IMR-90 (cell line): ENCODE data around the gene EPN2. TPM values are rescaled to one million over a fixed set of nuclear protein-coding genes. Genes with fewer than 3 reads are reported as not detected.

ENCODE experiments used
- ATAC-seq: fragments of 200-7000 bp; cut with Tn5 transposase; 2 replicates; pipeline ENCODE4 v1.9.1; 2020; ENCODE audit warnings: low read depth, mild to moderate bottlenecking, moderate library complexity
- BruUV-seq: library from RNA; stranded (reverse); fragments of 400-500 nt; replicated peaks from 2 replicates; lab custom pipeline; 2021; lab: Mats Ljungman, UMichigan
- CTCF ChIA-PET: fragments of 300-600 bp; formaldehyde crosslinking; extraction: SDS; loops from one replicate; lab custom pipeline; 2021; ENCODE audit warnings: antibody characterized with exemption; lab: Yijun Ruan, JAX
- POLR2A ChIA-PET: fragments of 300-600 bp; sonication (Branson Sonifier 250); formaldehyde crosslinking; loops from one replicate; lab custom pipeline; 2022; ENCODE audit warnings: antibody characterized with exemption; ENCODE audit not compliant: unreplicated experiment; lab: Charles Lee
- DNase-seq: peaks from one replicate; pipeline ENCODE4 v3.0.0; 2013
- H2AFZ ChIP-seq: replicated peaks from 2 replicates; pipeline ENCODE3; 2013; ENCODE audit warnings: low read length, mild to moderate bottlenecking; ENCODE audit not compliant: poor library complexity
- H2AK5ac ChIP-seq: 2 replicates; pipeline ENCODE4 v1.6.1; 2013; ENCODE audit warnings: low read depth, low read length, inconsistent platforms
- H2AK9ac ChIP-seq: replicated peaks from 2 replicates; pipeline ENCODE3; 2013; ENCODE audit warnings: mild to moderate bottlenecking, low read depth, low read length, moderate library complexity; ENCODE audit not compliant: poor library complexity
- H2BK120ac ChIP-seq: 2 replicates; pipeline ENCODE4 v1.6.1; 2013; ENCODE audit warnings: low read depth, low read length, inconsistent platforms
- H2BK15ac ChIP-seq: 3 replicates; pipeline ENCODE4 v1.6.1; 2013; ENCODE audit warnings: low read depth, low read length, inconsistent platforms
- H2BK20ac ChIP-seq: 2 replicates; pipeline ENCODE4 v1.6.1; 2013; ENCODE audit warnings: low read depth, mild to moderate bottlenecking, inconsistent platforms, low read length, moderate library complexity
- H2BK5ac ChIP-seq: 2 replicates; pipeline ENCODE4 v1.6.1; 2013; ENCODE audit warnings: mild to moderate bottlenecking, low read depth, low read length, inconsistent platforms; ENCODE audit not compliant: poor library complexity, severe bottlenecking
- H3K14ac ChIP-seq: replicated peaks from 2 replicates; pipeline ENCODE4 v1.6.1; 2013; ENCODE audit warnings: low read depth, low read length, inconsistent platforms
- H3K18ac ChIP-seq: 2 replicates; pipeline ENCODE4 v1.6.1; 2013; ENCODE audit warnings: low read depth, low read length, control low read depth
- H3K23ac ChIP-seq: 2 replicates; pipeline ENCODE4 v1.6.1; 2013; ENCODE audit warnings: low read depth, low read length, inconsistent platforms
- H3K27ac ChIP-seq: 2 replicates; pipeline ENCODE4 v1.5.1; 2013; ENCODE audit warnings: mild to moderate bottlenecking, control low read depth, low read length; ENCODE audit not compliant: insufficient read depth
- H3K27me3 ChIP-seq: 2 replicates; pipeline ENCODE4 v1.6.1; 2013; ENCODE audit warnings: low read length; ENCODE audit not compliant: control insufficient read depth, insufficient read depth
- H3K36me3 ChIP-seq: 2 replicates; pipeline ENCODE4 v1.6.1; 2013; ENCODE audit warnings: low read length, mixed read lengths; ENCODE audit not compliant: control insufficient read depth, insufficient read depth
- H3K4ac ChIP-seq: 2 replicates; pipeline ENCODE4 v1.6.1; 2013; ENCODE audit warnings: low read depth, low read length, inconsistent platforms
- H3K4me1 ChIP-seq: 2 replicates; pipeline ENCODE4 v1.6.1; 2013; ENCODE audit warnings: low read length, mixed read lengths; ENCODE audit not compliant: control insufficient read depth, insufficient read depth
- H3K4me2 ChIP-seq: 2 replicates; pipeline ENCODE4 v1.6.1; 2013; ENCODE audit warnings: low read depth, mild to moderate bottlenecking, control low read depth, low read length, moderate library complexity
- H3K4me3 ChIP-seq: 2 replicates; pipeline ENCODE4 v1.5.1; 2013; ENCODE audit warnings: low read depth, mild to moderate bottlenecking, control low read depth, low read length, moderate library complexity; ENCODE audit not compliant: insufficient read depth
- H3K56ac ChIP-seq: 2 replicates; pipeline ENCODE4 v1.6.1; 2013; ENCODE audit warnings: low read length, inconsistent platforms; ENCODE audit not compliant: insufficient read depth; ENCODE audit errors: extremely low read depth
- H3K79me1 ChIP-seq, 2 experiments: 2 replicates each; pipeline ENCODE4 v1.6.1; 2013; ENCODE audit warnings: low read length in 2 of 2, inconsistent platforms in 1 of 2, low read depth in 1 of 2
- H3K9ac ChIP-seq: 2 replicates; pipeline ENCODE4 v1.6.1; 2013; ENCODE audit warnings: low read depth, low read length, control low read depth
- H3K9me1 ChIP-seq: 2 replicates; pipeline ENCODE4 v1.6.1; 2013; ENCODE audit warnings: low read length, inconsistent platforms; ENCODE audit not compliant: insufficient read depth
- H3K9me3 ChIP-seq: 2 replicates; pipeline ENCODE4 v1.6.1; 2013; ENCODE audit warnings: low read length; ENCODE audit not compliant: control insufficient read depth, insufficient read depth
- H4K20me1 ChIP-seq: 2 replicates; pipeline ENCODE4 v1.6.1; 2013; ENCODE audit warnings: low read length, inconsistent platforms; ENCODE audit not compliant: insufficient read depth
- H4K5ac ChIP-seq: 2 replicates; pipeline ENCODE4 v1.6.1; 2013; ENCODE audit warnings: mild to moderate bottlenecking, low read depth, low read length, control low read depth
- H4K8ac ChIP-seq, 2 experiments: 2 replicates each; pipeline ENCODE4 v1.6.1; 2013; ENCODE audit warnings: low read depth in 2 of 2, low read length in 2 of 2, control low read depth in 1 of 2, inconsistent platforms in 1 of 2
- H4K91ac ChIP-seq: 2 replicates; pipeline ENCODE4 v1.6.1; 2013; ENCODE audit warnings: low read depth, low read length, inconsistent platforms; ENCODE audit not compliant: insufficient read depth
- CHD1 ChIP-seq: IDR thresholded peaks from 2 replicates; pipeline ENCODE4 v1.6.1; 2012; ENCODE audit warnings: low read depth, low read length, improper control_type of control experiment
- RCOR1 ChIP-seq: IDR thresholded peaks from 2 replicates; pipeline ENCODE4 v1.6.1; 2012; ENCODE audit warnings: mild to moderate bottlenecking, low read length, improper control_type of control experiment; ENCODE audit not compliant: insufficient replicate concordance
- WGBS, 2 experiments: methylation state at CpG; one replicate each; pipeline versions ENCODE4 v1.1.5 to v1.1.7; 2013; ENCODE audit warnings: missing lambda C conversion rate in 2 of 2; ENCODE audit not compliant: insufficient read length in 1 of 2; ENCODE audit errors: extremely low coverage in 2 of 2; 5-methylcytosine and 5-hydroxymethylcytosine counted together
- dilution Hi-C: fragments of 300-500 bp; cut with HindIII; formaldehyde crosslinking; loops from one replicate; pipeline ENCODE4 v1.14.3; 2018; ENCODE audit warnings: low sequenced_read_pairs; ENCODE audit not compliant: unreplicated experiment
- in situ Hi-C: fragments of 300-500 bp; cut with MboI; formaldehyde crosslinking; loops from 3 replicates; pipeline ENCODE4 v1.14.3; 2019; ENCODE audit warnings: low sequenced_read_pairs, inconsistent platforms, mixed read lengths
- intact Hi-C: fragments of 100-400 bp; cut with micrococcal nuclease; formaldehyde crosslinking; loops from 2 replicates; pipeline ENCODE4 v1.10.0; 2022
- polyA plus RNA-seq, 3 experiments: library from polyadenylated mRNA; depleted of rRNA; stranded (reverse); fragments of >200 nt; gene quantifications; 2 replicates each; pipeline ENCODE4 v1.2.3, GENCODE V29; 2012; ENCODE audit warnings: low replicate concordance in 1 of 3
- total RNA-seq: library from RNA; depleted of rRNA; stranded (reverse); fragments of >200 nt; gene quantifications from 2 replicates; pipeline ENCODE4 v1.2.3, GENCODE V29; 2012

The EPN2 gene
- total and polyA plus RNA-seq, 2 of the 4 experiments (the other 2 are of a cell fraction) = 14.9 to 25.3 TPM

DNA sequence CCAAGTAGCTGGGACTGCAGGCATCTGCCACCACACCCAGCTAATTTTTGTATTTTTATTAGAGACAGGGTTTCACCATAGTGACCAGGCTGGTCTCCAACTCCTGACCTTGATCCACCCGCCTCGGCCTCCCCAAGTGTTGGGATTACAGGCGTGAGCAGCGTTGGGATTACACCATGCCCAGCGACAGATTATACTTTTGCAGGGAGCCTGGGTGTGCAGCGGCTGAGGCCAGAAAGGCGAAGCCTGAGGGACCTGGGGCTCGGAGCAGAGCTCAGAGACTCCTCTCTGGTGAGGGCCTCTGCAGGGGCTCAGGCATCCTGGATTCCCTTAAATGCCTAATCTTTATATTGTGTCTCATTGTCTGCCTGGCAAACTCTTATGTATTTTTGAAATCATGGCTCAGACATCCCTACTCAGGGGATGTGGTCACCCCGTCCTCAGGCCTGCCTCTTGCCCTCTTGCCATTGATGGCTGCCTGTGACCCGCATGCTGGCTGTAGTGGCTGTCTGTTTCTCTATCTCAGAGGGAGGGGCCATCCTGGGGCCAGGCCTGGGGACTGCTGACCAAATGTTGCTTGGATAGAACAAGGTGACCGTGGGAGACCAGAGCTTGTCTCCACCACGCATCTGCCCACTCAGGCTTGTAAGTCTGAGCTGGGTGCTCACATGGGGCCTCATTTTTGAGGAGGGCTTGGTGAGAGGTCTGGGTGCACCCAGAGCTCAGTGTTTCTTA is 82.8 kb downstream of the EPN2 start (continued):
- TF ChIP-seq RCOR1 = no peak

GRCh38 chr17:19320876-19321275 is 83.7 kb downstream of the EPN2 start:
- H3K4me3 ChIP-seq = no peak overlapping the region
- WGBS, 2 experiments = 100% methylated on average over 2 of the region's 5 CpGs; no CpG with 5 or more reads in 1 of the 2 experiments
- POLR2A ChIA-PET = no interaction called here

More at GRCh38 chr17:19320876-19321275, 83.7 kb downstream of the EPN2 start:
- Histone ChIP-seq H2BK20ac (no peak overlapping the region), H2AK5ac (no peak overlapping the region), H2BK15ac (no peak overlapping the region), H3K9ac (no peak overlapping the region), H3K27me3 (no peaks in the 10 kb centered on the region), H3K23ac (no peak overlapping the region), H3K4ac (no peak overlapping the region), H3K4me2 (no peak overlapping the region), H3K36me3 (peaks cover 12% of the 10 kb centered on the region; the same call in 1 of the 2 replicates), H3K9me3 (no peaks in the 10 kb centered on the region), H4K91ac (no peak overlapping the region), H3K14ac (no peak overlapping the region), H4K5ac (no peak overlapping the region), H3K18ac (no peak overlapping the region), H2AK9ac (peak overlapping the region; percentile 5), H2BK120ac (no peak overlapping the region), H3K56ac (no peak overlapping the region), H4K8ac (no peak overlapping the region), H3K9me1 (peaks cover 10% of the 10 kb centered on the region), H2AFZ (no peak overlapping the region), H3K27ac (no peak overlapping the region), H2BK5ac (no peak overlapping the region), H4K20me1 (peaks cover 4% of the 10 kb centered on the region; the same call in 1 of the 2 replicates), H3K79me1 (peaks cover 5 to 33% of the 10 kb centered on the region in 2 experiments; a peak in 3 of 4 replicates), H3K4me1 (peaks cover 6% of the 10 kb centered on the region)
- dilution Hi-C loops = no loop called here
- ATAC-seq = no peak
- TF ChIP-seq CHD1 = no peak
- CTCF ChIA-PET = interaction anchor here (0.8 to 1.0 kb wide), 2 partner anchors 10 to 30 kb away, joined by 3 to 4 read pairs; no protein-coding TSS in a partner anchor
- no TSS peak for BruUV-seq
- intact Hi-C loops = no loop called here
- DNase-seq = no peak
- in situ Hi-C loops = no loop called here
